HG03196 (cell line): ENCODE data around the gene ADORA1.

Source experiments
- ATAC-seq: cut with Tn5 transposase; IDR thresholded peaks from one replicate; pipeline ENCODE4 v1.9.1; 2021; ENCODE audit not compliant: unreplicated experiment

Gene ADORA1

GRCh38 chr1:203210350-203210749 is 82.8 kb downstream of the ADORA1 start:
- ATAC-seq = no peak

- ATAC-seq = no peak
Measured at GRCh38 chr1:203210988-203211387, 83.5 kb downstream of the ADORA1 start.

DNA sequence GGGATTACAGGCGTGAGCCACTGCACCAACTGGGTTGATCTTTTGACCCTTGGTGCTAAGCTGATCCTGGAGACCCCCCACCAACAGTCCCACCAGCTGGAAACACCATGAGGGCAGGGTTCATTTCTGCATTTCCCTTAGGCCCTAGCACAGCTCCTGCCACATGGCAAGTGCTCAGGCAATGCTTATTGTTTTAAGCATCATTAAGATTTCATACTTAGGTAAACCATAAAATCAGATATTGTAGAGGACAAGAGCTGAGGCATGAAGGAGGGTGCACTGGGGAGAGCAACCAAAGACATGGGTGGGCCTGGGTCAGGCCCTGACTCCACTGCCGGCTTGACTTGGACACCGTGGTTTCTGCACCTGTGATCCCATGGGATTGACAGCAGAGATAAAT is 84.3 kb downstream of the ADORA1 start:
- no peak for ATAC-seq

DNA sequence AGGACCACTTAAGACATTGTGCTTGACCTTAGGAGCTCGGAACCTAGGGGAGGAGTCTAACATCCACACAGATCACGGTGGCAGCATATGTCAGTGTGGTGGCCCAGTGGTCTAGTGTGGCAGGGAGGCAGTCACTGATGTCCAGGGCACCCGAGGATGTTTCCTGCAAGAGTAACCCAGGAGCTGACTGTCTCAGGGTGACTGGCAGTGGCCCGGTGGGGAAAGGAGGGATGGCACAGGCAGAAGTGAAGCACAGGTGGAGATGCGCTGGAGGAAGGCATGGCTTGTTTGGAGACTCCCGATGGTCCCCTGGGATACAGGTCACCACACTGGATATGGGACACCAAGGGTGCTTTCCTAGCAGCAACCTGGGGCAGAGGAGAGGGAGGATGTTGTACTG is 85.6 kb downstream of the ADORA1 start:
- no peak for ATAC-seq

DNA sequence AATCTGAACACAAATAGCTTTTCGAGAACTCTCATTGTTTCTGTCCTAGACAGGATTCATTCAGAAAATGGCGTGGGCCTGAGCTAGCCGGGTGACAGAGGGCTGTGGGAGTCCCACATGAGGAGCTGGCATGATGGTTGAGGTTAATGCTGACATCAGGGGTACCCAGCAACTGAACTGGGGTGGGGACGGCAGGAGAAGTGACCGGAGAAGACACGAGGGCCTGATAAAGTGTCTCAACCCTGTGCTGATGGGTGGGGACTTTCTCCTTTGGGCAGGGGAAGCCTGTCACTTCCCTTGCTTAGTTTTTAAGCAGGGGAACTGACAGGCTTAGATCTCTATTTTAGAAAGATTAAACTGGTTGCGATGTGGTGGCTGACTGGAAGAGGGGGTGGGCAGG is 87.3 kb downstream of the ADORA1 start:
- no peak for ATAC-seq

- ATAC-seq = no peak
Measured at GRCh38 chr1:203215573-203215972, 88.0 kb downstream of the ADORA1 start.

DNA sequence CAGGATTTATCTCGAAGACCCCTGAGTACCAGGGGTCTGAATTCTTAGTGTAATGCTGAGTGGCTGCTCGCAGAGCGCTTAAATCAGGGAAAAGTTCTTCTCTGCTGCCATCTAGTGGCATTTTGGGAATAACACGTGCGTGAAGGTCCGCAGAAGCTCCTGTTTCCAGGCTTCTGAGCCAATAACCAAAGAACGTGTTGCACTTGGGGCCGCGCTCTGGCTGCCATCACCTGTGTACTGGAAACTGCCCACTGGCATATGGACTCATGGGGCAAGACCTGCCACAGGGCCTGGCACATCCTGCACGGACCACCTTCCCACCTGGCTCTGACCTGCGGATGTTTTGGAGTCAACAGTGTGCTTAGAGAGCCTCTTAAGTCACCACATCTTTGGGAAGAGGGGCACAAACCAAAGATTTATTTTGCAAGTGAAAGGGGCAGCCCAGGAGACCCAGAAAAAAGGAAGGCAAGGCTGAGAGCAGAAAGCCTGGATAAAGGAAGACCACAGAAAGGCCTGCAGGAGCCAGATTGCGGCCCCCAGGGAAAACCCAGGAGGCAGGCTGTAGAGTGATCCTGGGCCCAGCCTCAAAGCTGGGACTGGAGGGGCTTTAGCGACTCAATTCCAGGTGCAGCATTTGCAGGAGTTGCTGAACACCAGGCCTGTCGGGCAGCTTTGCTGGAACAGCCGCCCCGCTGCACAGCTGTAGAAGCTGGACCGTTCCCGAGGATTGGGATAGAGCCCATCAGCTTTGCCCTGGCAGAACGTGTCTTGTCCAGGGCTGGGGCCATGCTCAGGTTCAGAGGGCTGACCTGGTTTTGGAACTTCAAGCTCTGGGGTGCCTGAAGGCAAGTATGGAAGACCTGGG is 89.0 kb downstream of the ADORA1 start:
- ATAC-seq = no peak
